ENCODE measurements around the gene PIP5K1B.

The PIP5K1B gene

GRCh38 chr9:68733021-68733405 is 28.0 kb downstream of the PIP5K1B start:
- DNase-seq (ENCODE audit: insufficient read length, low spot score) (no peak), FAIRE-seq (no peak)
- TF ChIP-seq POLR2A (IDR thresholded peaks at IDR 0.05; ENCODE audit: low read depth, low read length), result no peak

DNA sequence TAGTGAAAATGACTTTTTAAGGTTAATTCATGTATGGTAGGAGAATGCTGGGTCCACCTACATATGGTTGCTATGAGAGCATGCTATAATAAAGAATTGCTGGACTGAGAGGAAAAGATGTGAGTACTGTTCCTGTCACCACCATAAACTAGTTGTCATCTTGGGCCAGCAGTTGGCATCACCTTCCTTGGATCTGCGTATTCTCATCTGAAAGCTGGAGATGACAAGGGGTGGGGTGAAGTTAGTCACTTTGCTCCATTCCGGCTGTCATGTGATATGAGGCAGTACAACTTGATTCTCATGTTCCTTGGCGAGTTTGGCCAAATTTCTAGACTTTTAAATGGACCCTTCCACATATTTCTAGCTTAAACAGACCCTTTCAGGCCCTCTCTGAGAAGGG is 33.3 kb downstream of the PIP5K1B start:
- DNase-seq (ENCODE audit: insufficient read length, low spot score), result no peak
- FAIRE-seq, result no peak
- no peak for TF ChIP-seq POLR2A (IDR thresholded peaks at IDR 0.05; ENCODE audit: low read depth, low read length)

- DNase-seq (ENCODE audit: insufficient read length, low spot score), result no peak
- TF ChIP-seq POLR2A (IDR thresholded peaks at IDR 0.05; ENCODE audit: low read depth, low read length), result no peak
- no peak for FAIRE-seq
These were observed 34.7 kb downstream of the PIP5K1B start for GRCh38 chr9:68739621-68740174.

- FAIRE-seq, result no peak
- DNase-seq (ENCODE audit: insufficient read length, low spot score), result no peak
- no peak for TF ChIP-seq POLR2A (IDR thresholded peaks at IDR 0.05; ENCODE audit: low read depth, low read length)
These were observed 35.5 kb downstream of the PIP5K1B start for GRCh38 chr9:68740561-68740960.

DNA sequence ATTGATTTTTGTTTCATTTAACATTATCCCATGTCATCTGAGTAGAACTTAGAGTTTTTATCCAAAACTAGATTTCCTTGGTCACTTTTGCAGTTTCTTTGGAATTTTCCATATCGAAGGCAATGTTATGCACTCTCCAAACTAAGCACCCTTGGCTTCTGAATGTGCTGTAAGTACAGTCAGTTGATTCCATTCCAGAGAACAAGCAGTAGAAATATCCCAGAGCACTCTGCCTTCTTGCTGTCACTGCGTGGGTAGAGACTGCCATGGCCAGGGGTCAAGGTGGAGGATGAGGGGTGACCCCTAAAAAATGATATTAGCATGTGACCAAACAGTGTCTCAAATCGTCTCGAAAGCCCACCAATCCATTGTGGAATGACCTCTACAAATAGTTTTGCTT is 36.2 kb downstream of the PIP5K1B start:
- DNase-seq (ENCODE audit: insufficient read length, low spot score), result no peak
- TF ChIP-seq POLR2A (IDR thresholded peaks at IDR 0.05; ENCODE audit: low read depth, low read length), result no peak
- FAIRE-seq, result no peak

GRCh38 chr9:68741704-68742332 is 36.8 kb downstream of the PIP5K1B start:
- no peak for FAIRE-seq

DNA sequence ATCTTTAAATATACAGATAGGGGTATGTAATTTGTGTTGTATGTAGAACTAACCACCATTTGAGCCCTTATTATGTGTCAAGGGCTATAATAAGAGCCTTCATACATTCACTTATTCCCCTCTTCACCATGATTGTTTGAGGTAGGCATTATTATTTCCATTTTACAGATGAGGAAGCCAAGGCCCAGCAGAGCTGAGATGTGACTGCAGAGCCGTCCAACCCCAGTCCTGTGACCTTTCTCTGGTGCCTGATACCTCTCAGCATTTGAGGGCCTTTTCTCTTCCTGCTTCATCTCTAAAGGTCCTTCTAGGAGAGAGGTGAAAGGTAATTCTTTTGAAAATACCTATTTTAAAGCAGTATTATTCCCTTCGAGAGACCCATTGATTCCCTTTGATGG is 37.3 kb downstream of the PIP5K1B start:
- DNase-seq (ENCODE audit: insufficient read length, low spot score) (no peak), FAIRE-seq (no peak)
- TF ChIP-seq POLR2A (IDR thresholded peaks at IDR 0.05; ENCODE audit: low read depth, low read length), result no peak

More at GRCh38 chr9:68741704-68742332, 36.8 kb downstream of the PIP5K1B start:
- no peak for DNase-seq (ENCODE audit: insufficient read length, low spot score)
- no peak for TF ChIP-seq POLR2A (IDR thresholded peaks at IDR 0.05; ENCODE audit: low read depth, low read length)

- no peak for FAIRE-seq
- TF ChIP-seq POLR2A (IDR thresholded peaks at IDR 0.05; ENCODE audit: low read depth, low read length), result no peak
- no peak for DNase-seq (ENCODE audit: insufficient read length, low spot score)
These were observed 39.4 kb downstream of the PIP5K1B start for GRCh38 chr9:68744426-68744825.

- TF ChIP-seq POLR2A (IDR thresholded peaks at IDR 0.05; ENCODE audit: low read depth, low read length), result no peak
- DNase-seq (ENCODE audit: insufficient read length, low spot score) (no peak), FAIRE-seq (no peak)
These were observed 41.5 kb downstream of the PIP5K1B start for GRCh38 chr9:68746525-68746924.

DNA sequence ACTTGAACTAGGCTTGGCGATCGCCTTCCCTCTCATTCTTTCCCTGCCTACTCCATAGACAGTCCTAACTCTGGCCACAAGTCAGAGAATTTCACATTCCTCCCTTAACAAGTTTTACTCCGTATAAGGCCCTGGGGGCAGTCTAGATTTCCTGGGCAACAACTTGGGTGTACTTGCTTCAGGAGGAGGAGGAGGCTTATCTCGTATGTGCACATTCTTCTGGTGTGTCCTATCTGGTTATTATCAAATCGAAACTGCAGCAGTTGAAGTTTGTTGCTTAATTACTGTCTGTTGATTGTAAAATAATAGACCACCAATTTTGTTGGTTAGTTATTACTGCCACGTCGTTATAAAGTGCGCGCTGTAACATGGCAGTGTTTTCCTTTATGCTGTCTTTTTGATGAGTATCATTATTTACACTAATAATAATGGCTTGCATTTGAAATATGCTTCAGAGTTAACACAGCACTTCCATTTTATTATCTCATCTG is 42.0 kb downstream of the PIP5K1B start:
- FAIRE-seq (no peak), DNase-seq (ENCODE audit: insufficient read length, low spot score) (no peak)
- TF ChIP-seq POLR2A (IDR thresholded peaks at IDR 0.05; ENCODE audit: low read depth, low read length), result no peak

DNA sequence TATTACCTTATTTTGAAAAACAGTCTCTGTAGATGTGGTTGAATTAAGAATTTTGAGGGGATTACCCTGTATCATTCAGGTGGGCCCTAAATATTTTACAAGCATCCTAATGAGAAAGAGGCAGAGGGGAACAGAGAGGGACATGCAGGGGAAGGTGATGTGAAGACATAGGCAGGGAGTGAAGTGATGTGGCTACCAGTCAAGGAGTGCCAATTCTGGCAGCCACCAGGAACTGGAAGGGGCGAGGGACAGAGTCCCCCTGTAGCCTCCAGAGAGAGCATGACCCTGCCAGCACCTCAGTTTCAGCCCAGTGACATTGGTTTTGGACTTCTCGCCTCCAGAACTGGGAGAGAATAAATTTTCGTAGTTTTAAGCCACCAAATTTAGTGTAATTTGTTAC is 44.1 kb downstream of the PIP5K1B start:
- FAIRE-seq (no peak), DNase-seq (ENCODE audit: insufficient read length, low spot score) (no peak)
- no peak for TF ChIP-seq POLR2A (IDR thresholded peaks at IDR 0.05; ENCODE audit: low read depth, low read length)

DNA sequence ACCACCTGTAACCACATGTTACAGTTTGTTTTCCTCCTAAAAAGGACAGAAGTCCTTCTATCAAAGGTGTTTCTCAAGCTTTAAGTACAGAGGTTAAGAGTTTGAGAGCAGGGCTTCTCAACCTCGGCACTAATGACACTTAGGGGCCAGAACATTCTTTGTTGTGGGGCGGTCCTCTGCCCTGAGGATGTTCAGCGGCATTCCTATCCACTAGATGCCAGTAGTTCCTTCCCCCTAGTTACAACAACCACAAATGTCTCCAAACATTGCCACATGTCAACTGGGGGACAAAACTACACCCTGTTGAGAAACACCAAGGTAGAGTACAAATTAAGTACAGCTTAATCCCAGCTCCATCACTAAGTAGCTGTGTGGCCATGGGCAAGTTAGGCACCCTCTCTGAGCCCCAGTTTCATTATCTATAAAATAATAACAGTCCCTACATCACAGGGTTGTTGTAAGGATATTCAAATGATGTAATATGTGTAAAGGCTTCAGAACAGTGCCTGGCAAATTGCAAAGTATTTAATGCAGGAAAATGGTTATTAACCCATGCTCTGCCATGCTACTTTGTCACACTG is 44.6 kb downstream of the PIP5K1B start:
- TF ChIP-seq POLR2A (IDR thresholded peaks at IDR 0.05; ENCODE audit: low read depth, low read length), result no peak
- DNase-seq (ENCODE audit: insufficient read length, low spot score) (no peak), FAIRE-seq (no peak)

DNA sequence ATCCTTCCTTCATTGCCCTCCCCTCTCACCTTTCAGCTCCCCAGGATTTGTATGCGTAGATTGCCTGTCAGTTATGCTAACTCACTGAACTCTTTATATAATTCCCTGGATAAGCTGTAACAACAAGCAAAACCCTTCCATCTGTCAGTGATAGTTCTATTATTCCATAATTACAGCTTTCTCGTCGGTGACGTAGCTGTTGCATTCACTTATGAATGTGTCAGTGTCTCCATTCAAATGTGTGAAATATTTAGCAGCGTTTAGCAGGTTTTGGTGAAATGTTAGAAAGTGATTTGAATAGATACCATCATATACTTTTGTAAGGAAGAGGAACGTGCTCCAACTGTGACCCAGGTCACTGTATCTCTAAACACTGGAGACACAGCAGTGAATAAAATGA is 45.2 kb downstream of the PIP5K1B start:
- DNase-seq (ENCODE audit: insufficient read length, low spot score), result no peak
- no peak for TF ChIP-seq POLR2A (IDR thresholded peaks at IDR 0.05; ENCODE audit: low read depth, low read length)
- FAIRE-seq, result peak; percentile 57

DNA sequence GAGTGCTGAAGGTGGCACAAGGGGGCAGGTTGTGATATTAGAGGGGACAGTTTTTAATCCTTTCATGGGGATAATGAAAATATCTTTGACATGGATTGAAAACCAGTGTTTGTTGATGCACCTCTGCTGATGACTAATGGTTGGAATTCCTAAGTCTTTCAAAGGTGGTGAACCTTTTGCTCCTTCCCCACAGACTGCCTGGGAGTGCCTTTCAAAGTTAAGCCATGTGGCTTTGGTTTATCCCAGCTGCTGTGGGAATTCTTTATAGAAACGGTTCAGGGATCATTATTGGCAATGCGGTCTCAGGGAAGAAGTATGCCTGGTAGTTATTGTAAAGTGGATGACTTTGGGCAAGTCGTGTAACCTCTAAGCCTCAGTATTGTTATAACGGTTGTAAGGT is 45.7 kb downstream of the PIP5K1B start:
- FAIRE-seq (no peak), DNase-seq (ENCODE audit: insufficient read length, low spot score) (no peak)
- no peak for TF ChIP-seq POLR2A (IDR thresholded peaks at IDR 0.05; ENCODE audit: low read depth, low read length)

GRCh38 chr9:68751556-68751955 is 46.5 kb downstream of the PIP5K1B start:
- DNase-seq (ENCODE audit: insufficient read length, low spot score) (no peak), FAIRE-seq (no peak)
- TF ChIP-seq POLR2A (IDR thresholded peaks at IDR 0.05; ENCODE audit: low read depth, low read length), result no peak

Measured in H54 (cell line).